ENCODE data around the gene FAM168A.

DNA sequence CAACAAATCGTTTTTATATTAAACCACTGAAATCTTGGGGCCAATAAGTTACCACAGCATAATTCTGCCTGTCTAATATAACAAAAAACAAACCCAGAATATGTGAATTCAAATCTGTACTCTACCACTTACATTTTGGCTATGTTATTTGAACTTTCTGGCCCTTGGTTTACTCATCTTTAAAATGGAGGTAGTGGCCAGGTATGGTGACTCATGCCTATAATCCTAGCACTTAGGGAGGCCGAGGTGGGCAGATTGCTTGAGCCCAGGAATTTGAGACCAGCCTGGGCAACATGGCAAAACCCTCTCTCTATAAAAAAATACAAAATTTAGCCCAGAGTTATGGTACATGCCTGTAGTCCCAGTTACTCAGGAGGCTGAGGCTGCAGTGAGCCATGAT, 84.2 kb downstream of the FAM168A start:
- TF ChIP-seq POLR2AphosphoS5 (IDR thresholded peaks at IDR 0.05; ENCODE audit: low read depth) (no peak), GABPA (IDR thresholded peaks at IDR 0.05; ENCODE audit: low read depth) (no peak), SPI1 (IDR thresholded peaks at IDR 0.05; ENCODE audit: borderline replicate concordance, low read depth) (no peak)
- TF ChIP-seq, protein P1, sequence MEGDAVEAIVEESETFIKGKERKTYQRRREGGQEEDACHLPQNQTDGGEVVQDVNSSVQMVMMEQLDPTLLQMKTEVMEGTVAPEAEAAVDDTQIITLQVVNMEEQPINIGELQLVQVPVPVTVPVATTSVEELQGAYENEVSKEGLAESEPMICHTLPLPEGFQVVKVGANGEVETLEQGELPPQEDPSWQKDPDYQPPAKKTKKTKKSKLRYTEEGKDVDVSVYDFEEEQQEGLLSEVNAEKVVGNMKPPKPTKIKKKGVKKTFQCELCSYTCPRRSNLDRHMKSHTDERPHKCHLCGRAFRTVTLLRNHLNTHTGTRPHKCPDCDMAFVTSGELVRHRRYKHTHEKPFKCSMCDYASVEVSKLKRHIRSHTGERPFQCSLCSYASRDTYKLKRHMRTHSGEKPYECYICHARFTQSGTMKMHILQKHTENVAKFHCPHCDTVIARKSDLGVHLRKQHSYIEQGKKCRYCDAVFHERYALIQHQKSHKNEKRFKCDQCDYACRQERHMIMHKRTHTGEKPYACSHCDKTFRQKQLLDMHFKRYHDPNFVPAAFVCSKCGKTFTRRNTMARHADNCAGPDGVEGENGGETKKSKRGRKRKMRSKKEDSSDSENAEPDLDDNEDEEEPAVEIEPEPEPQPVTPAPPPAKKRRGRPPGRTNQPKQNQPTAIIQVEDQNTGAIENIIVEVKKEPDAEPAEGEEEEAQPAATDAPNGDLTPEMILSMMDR (IDR thresholded peaks at IDR 0.05; ENCODE audit: insufficient read depth, low read length): no peak
- TF ChIP-seq, protein P2, sequence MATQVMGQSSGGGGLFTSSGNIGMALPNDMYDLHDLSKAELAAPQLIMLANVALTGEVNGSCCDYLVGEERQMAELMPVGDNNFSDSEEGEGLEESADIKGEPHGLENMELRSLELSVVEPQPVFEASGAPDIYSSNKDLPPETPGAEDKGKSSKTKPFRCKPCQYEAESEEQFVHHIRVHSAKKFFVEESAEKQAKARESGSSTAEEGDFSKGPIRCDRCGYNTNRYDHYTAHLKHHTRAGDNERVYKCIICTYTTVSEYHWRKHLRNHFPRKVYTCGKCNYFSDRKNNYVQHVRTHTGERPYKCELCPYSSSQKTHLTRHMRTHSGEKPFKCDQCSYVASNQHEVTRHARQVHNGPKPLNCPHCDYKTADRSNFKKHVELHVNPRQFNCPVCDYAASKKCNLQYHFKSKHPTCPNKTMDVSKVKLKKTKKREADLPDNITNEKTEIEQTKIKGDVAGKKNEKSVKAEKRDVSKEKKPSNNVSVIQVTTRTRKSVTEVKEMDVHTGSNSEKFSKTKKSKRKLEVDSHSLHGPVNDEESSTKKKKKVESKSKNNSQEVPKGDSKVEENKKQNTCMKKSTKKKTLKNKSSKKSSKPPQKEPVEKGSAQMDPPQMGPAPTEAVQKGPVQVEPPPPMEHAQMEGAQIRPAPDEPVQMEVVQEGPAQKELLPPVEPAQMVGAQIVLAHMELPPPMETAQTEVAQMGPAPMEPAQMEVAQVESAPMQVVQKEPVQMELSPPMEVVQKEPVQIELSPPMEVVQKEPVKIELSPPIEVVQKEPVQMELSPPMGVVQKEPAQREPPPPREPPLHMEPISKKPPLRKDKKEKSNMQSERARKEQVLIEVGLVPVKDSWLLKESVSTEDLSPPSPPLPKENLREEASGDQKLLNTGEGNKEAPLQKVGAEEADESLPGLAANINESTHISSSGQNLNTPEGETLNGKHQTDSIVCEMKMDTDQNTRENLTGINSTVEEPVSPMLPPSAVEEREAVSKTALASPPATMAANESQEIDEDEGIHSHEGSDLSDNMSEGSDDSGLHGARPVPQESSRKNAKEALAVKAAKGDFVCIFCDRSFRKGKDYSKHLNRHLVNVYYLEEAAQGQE (IDR thresholded peaks at IDR 0.05; ENCODE audit: insufficient replicate concordance, low read depth): no peak

All from HL-60 (cell line).